Ishikawa (cell line): ENCODE data around the gene DSG2.

Experiments used
- CEBPB ChIP-seq: IDR thresholded peaks from 2 replicates; pipeline ENCODE4 v1.6.1; 2012
- CREB1 ChIP-seq: IDR thresholded peaks from 2 replicates; pipeline ENCODE4 v1.6.1; 2012; ENCODE audit warnings: low read depth
- EGR1 ChIP-seq: IDR thresholded peaks from 2 replicates; pipeline ENCODE4 v1.6.1; 2012
- EP300 ChIP-seq: IDR thresholded peaks from 2 replicates; pipeline ENCODE4 v1.6.1; 2012; ENCODE audit warnings: borderline replicate concordance
- NFIC ChIP-seq: IDR thresholded peaks from 2 replicates; pipeline ENCODE4 v1.6.1; 2012
- RAD21 ChIP-seq: IDR thresholded peaks from 2 replicates; pipeline ENCODE4 v1.6.1; 2012; ENCODE audit warnings: low read depth
- REST ChIP-seq: IDR thresholded peaks from 2 replicates; pipeline ENCODE4 v1.6.1; 2012; ENCODE audit warnings: low read depth, mild to moderate bottlenecking
- TAF1 ChIP-seq: IDR thresholded peaks from 2 replicates; pipeline ENCODE4 v1.6.1; 2012; ENCODE audit warnings: low read depth, mild to moderate bottlenecking
- TCF12 ChIP-seq: IDR thresholded peaks from 2 replicates; pipeline ENCODE4 v1.6.1; 2012; ENCODE audit warnings: low read depth
- TEAD4 ChIP-seq: IDR thresholded peaks from 2 replicates; pipeline ENCODE4 v1.6.1; 2012
- USF1 ChIP-seq: IDR thresholded peaks from 2 replicates; pipeline ENCODE4 v1.6.1; 2012
- YY1 ChIP-seq: IDR thresholded peaks from 2 replicates; pipeline ENCODE4 v1.6.1; 2012; ENCODE audit warnings: low read depth
- ZBTB7A ChIP-seq: IDR thresholded peaks from 2 replicates; pipeline ENCODE4 v1.6.1; 2012; ENCODE audit warnings: low read depth
- TF ChIP-seq, protein P1 (sequence below): IDR thresholded peaks from 2 replicates; pipeline ENCODE4 v1.6.1; 2012

DNA sequence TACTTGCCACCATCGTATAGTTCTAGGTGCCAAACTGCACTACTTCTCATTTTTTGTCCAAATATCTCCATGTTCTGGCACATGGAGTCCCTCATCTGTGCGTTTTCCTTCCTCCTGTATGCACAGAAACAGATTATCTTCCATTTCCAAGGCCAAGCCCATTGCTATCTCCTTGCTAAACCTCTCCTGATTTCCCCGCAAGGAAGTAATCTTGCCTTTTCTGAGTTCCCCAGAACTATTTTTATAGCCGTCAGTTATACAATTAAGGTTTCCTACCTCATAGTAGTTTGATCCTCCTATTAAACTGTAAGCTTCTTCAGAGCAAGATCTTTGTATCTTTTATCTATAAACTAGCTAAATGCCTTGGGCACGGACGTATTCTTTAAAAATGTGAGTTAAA is 7.2 kb downstream of the DSG2 start:
- TF ChIP-seq TAF1 (no peak), REST (no peak), EP300 (no peak), YY1 (no peak), USF1 (no peak), CEBPB (no peak), TEAD4 (no peak), RAD21 (no peak), EGR1 (no peak), CREB1 (no peak), ZBTB7A (no peak), TCF12 (no peak), NFIC (no peak)
- TF ChIP-seq, protein P1, sequence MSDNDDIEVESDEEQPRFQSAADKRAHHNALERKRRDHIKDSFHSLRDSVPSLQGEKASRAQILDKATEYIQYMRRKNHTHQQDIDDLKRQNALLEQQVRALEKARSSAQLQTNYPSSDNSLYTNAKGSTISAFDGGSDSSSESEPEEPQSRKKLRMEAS = no peak
